Activated gamma-delta T cell treated with anti-CD3 and anti-CD28 coated beads, Interleukin-2, amount 50 U/mL, for 16 hours (primary cell): ENCODE data around the gene RAB21.

Source experiments
- DNase-seq: peaks from one replicate; pipeline ENCODE4 v3.0.0-alpha.2; 2020; ENCODE audit warnings: low read depth

Gene RAB21, protein sequence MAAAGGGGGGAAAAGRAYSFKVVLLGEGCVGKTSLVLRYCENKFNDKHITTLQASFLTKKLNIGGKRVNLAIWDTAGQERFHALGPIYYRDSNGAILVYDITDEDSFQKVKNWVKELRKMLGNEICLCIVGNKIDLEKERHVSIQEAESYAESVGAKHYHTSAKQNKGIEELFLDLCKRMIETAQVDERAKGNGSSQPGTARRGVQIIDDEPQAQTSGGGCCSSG

DNA sequence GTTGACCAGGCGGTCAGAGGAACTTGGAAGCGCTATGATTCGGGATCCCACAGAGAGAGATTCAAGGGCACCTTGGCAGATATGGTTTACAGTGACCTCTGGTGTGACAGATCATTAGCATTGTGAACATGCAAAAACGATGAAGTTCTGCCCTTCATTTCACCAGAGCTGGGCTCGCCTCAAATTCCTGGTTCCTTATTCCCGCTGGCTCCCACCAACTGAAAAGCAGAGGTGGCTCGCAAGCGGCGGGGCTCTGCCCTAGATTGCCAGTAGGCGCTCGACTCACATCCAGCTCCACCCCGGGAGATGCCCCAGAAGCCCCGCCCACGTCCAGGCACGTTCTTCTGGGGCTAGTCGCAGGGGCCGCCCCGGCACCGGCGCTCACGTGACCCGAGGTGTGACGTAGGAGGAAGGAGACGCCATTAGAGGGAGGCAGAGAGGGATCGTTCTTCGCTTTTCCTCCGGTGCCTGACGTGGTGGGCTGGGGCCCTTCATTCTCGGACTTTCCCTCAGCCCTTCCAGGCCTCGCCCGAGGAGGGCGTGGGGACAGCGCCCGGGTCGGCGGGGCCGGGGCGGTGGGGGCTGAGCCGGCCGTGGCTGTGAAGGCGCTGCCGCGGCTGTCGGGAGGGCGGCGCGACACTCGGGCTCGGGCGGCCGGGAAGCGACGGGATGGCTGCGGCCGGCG is at the start of gene RAB21:
Gene RAB21, plus strand, starts transcription at position 403 of the 685 bp plus-strand sequence. Its CDS starts 267 bp downstream, at position 670.
- DNase-seq: peak; percentile 98

DNA sequence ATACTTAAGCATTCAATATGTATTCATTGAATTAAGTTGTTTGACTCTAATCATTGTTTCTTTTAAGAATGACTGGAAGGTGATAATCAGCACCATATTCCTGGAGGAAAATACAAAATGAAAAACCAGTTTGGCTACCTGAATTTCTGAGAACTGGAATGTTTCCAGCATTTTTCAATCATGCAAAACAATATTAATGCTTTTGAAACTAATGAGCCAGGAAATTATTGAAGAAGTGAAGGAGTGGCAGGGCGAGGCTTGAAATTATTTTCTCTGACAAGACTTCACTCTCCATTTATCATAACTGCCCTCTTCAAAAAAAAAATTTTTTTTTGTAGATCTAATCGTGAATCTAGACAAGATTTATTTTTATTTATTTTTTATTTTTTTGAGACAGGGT is 49.7 kb upstream of the RAB21 start:
- no peak for DNase-seq

DNA sequence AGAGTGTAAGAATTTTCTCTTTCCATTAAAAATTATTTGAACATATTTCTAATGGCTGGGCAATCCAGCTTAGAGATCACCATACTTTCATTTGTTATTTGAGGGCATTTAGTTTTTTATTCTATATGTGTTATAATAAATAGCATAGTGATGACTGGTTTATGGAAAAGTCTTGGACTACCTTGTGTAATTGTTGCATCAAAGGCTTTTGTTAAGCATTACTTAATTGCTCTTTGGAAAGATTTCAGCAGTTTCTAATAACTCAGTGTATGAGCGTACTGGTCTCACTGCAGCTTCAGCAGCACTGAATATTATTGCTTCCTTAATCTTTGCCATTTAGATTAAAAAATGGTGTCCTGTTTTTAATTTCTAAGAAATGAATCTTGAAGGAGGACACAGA is 46.0 kb upstream of the RAB21 start:
- DNase-seq: no peak

DNA sequence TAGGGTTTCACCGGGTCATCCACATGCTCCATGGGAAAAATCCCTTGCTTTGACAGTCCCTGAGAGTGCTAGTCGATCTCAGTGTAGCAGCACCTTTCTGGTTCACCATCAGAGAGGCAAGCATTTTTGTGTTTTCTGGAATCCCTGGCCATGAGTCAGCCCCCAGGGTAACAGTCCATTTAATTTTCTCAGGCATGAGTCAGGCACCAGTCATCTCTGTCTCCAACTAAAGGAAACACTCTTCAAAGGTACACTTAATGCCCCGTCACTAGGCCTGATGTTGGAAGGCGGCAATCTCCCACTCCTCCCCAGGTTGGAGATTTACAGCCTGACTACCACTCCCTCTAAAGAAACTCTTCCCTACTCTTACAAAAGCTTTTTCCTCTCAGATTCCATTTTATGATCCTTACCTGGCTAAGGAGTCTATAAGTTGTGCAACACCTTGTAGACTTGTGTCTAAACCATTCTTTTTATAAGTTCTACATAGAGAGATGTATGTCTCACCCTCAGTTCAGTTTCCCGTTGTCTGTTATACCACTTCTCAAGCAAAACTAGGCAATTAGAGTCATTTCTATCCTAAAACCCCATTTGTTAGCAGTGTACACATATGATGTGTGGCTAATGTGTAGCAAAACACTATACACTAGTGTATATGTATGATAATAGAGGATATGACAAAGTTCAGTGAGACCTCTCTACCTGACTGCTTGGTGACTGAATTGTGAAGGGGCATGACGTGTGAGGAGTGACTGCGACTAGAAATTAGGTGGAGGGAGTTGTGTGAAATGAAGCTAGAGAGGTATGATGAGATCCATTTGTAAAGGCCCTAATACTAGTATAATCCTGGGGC is 44.2 kb upstream of the RAB21 start:
- DNase-seq: no peak

DNA sequence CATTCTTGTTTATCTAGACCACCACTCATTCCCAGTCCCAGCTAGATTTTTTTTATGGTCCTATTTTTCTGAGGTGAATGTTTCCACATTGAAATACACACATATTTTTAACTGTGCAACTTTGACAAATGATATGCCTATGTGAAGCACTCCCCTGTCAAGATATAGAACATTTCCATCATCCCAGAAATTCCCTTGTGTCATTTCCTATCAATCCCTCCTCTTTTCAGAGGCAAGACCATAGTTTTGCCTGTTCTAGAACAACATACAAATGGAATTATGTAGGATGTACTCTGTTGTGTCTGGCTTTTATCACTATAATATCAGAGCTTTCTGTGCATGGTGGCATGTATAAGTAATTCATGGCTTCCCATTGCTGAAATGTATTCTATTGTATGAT is 36.1 kb upstream of the RAB21 start:
- no peak for DNase-seq

DNA sequence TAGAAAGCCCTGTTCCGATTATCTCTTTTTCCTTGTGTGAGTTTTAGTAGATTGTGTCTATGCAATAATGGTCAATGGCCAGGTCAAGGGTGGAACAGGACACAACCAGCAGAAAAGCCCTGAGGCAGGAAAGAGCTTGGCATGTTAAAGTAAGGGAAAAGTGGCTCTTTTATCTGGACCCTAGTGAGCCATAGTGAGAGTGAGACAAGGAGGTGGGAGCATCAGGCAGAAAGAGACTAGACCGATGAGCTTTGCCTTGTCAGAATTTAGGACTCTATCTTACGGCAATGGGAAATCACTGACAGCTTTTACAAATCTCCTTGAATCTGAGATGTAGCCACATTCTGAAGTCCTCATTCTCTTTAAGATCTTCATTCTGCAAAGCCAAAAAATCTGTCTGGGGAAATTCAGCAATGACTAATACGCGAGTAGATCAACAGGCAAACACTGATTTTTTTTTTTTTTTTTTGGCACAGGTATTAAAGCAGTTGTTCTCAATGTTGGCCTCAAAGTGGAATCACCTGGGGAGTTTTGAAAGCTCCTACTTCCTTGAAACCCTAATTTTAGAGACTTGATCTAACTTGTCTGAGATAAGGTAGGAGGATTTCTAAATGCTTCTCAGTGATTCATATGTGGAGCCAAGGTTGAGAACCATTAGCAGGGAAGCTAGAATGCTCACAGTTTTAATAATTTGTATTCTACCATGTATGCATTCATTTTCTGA is 34.9 kb upstream of the RAB21 start:
- no peak for DNase-seq

DNA sequence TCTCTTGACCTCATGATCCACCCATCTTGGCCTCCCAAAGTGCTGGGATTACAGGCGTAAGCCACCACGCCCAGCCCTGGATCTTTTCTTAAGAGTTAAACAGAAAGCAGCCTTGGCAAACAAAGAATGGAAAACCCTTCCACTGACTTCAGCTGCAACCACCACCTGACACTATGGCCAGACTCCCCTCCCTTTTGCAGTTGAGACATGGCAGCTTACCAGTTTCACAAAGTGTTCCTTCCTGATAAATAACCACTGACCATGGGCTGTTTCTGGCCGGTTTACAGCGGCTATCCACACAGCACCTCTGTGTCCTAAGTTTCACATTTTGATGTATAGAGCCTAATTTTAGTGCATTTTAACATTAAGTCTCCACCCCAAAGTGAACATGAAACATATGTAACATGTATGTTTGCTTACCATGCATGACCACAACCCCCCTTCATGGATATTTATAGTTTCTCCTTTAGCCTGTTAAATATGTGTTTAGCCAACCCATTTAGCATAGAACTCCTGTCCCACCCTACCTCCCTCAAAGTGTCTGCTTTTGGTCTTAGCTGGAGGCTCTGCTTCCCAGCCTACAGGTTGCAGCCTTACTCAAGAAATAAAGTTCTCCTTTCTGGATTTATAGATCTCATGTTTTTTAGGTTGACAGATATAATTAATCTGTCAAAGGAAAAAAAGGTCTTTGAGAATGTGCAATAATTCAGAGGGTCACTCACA is 32.7 kb upstream of the RAB21 start:
- no peak for DNase-seq

DNA sequence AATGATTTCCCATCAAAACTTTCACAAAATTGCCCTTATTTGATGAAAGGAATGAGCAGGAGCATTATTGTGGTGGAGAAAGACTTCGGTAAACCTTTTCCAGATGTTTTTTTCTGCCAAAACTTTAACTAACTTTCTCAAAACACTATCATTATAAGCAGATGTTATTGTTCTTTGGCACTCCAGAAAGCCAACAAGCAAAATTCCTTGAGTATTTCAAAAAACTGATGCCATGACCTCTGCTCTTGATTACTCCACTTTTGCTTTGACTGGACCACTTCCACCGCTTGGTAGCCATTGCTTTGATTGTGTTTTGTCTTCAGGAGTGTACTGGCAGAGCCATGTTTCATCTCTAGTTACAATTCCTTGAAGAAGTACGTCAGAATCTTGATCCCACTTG is 29.7 kb upstream of the RAB21 start:
- DNase-seq: no peak

DNA sequence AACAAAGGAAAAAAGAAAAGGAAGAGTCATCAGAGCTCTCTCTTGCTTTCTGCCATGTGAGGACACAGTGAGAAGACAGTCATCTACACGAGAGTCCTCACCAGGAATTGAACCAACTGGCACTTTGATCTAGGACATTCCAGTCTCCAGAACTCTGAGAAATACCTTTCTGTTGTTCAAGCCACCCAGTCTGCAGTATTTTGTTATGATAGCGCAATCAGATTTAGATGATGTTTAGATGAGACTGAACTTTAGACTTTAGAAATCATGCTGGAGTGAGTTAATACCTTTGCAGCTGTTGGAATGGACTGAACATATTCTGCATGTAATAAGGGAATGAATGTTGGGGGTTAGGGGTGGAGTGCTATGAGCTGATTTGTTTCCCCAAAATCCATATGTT is 28.1 kb upstream of the RAB21 start:
- DNase-seq: no peak

DNA sequence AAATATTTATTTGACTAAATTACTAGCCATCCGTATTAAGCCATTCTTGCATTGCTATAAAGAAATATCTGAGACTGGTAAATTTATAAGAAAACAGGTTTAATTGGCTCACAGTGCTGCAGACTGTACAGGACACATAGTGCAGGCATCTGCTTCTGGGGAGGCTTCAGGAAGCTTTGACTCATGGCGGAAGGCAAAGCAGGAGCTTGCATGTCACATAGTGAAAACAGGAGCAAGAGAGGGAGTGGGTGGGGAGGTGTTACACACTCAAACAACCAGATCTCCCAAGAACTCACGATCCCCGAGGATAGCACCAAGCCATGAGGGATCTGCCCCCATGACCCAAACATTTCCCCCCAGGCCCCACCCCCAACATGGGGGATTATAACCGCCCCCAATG is 26.7 kb upstream of the RAB21 start:
- DNase-seq: no peak

DNA sequence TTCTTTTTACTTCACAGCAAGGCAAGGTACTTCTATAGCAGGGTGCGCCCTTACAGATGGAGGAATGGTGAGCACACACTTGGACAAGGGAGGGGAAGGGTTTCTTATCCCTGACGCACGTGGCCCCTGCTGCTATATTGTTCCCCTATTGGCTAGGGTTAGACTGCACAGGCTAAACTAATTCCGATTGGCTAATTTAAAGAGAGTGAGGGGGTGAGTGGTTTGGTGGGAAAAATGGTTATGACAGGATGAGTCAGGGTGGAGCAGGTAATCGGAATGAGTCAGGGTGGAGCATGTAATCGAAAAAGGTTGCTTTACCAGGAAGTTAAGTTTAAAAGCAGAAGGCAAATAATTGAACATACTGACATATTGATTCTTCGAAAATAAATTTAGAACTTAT is 23.7 kb upstream of the RAB21 start:
- no peak for DNase-seq

DNA sequence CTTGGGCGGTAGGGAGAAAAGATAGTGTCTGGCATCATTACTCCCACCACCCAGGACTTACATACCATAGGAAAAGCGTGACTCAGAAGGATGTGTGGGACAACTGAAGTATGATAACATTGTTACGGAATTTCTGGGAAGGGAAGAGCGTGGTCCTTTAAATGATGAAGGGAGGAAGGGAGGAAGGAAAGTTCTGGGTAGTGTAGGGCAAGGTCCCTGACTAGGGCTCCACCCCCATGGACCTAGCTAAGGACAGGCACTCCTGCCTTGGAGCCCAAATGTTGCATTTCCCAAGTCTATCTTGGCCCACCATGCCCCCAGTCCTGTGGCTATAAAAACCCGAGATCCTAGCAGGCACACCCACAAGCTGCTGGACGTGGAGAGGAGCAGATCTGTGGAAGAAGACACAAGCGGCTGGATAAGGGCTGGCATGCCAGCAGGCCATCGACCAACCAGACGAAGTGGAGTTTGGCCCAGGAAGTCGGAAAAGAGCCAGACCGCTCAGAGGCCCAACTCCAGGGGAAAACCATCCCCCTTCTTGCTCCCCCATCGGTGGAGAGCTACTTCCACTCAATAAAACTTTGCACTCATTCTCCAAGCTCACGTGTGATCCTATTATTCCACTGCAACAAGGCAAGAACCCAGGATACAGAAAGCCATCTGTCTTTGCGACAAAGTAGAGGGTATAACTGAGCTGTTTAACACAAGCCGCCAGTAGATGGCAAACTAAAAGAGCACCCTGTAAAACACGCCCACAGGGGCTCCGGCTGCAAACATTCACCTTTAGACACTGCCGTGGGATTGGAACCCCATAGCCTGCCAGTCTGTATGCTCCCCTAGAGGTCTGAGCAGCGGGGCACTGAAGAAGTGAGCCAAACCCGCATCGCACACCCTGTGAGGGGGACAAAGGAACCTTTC is 23.0 kb upstream of the RAB21 start:
- DNase-seq: no peak

DNA sequence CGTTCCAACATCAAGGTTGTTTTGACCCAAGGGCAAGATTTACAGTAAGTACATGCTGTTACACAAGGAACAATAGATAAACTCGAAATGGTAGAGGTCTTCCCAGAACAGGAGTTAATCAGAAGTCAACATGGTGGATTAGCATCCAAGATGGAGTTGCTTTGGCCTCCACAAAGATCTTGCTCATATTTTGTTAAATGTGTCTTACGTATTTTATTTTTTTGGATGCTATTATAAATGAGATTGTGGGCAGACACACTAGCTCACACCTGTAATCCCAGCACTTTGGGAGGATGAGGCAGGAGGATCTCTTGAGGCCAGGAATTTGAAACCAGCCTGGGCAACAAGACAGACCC is 22.3 kb upstream of the RAB21 start:
- DNase-seq: no peak

DNA sequence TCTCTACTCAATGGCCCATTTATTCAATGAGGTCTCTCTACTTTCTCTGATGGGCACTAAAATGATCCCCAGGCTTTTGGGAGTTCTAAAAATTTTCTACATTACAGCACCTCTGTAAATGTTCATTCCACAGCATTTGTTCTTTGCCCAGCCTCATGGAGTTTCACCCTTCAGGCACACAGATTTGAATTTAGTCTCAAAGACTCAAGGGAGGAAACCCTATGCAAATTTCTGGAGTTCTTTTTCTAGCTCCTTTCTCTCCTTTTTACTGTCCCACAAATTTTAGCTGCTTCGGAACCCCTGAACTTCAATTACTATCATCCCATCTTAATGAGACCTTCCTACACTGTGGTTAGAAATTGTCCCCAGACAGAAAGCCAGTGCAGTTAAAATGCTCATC is 17.5 kb upstream of the RAB21 start:
- no peak for DNase-seq

DNA sequence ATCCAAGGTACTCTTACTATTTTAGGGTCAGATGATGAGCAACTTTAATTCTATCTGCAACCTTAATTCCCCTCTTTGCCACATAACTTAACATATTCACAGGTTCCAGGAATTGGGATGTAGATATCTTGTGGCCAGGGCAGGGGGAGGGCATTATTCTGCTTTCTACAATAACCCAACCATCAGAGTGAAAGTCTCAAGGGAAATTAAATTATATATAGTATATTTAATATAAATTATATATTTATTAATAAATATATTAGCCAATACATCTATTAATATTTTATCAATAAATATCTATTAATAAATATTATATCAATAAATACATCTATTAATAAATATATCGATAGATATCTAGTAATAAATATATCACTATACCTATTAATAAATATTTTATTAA is 11.7 kb upstream of the RAB21 start:
- DNase-seq: no peak

DNA sequence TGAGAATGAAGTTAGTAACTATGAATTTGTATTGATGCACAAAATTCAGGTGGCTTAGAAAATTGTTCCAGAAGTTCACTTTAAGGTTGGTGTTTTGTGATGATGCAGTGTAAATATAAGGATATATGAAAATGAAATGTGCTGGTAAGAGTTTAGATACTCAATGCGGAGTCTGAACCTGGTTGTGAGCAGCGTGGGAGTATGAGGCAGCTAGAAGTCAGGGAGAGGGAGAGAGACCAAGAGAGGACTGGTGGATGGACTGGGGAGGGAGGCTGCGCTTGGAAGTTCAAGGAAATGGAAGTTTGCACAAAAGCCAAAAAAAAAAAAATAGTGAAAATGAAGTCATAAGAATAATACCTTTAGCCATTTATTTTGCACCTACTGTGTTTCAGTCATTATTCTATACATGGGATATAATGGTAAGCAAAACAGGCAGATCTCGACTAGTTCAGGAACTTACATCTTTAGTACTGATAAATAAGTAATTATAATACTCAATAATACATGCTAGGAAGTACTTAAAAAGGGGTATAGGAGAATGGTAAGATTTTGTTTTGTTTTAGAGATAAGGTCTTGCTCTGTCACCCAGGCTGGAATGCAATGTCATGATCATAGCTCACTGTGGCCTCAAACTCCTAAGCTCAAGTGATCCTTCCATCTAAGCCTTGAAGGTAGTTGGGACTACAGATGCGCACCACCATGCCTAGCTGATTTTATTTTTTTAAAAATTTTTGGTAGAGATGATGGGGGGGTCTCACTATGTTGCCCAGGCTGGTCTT is 10.0 kb upstream of the RAB21 start:
- no peak for DNase-seq

DNA sequence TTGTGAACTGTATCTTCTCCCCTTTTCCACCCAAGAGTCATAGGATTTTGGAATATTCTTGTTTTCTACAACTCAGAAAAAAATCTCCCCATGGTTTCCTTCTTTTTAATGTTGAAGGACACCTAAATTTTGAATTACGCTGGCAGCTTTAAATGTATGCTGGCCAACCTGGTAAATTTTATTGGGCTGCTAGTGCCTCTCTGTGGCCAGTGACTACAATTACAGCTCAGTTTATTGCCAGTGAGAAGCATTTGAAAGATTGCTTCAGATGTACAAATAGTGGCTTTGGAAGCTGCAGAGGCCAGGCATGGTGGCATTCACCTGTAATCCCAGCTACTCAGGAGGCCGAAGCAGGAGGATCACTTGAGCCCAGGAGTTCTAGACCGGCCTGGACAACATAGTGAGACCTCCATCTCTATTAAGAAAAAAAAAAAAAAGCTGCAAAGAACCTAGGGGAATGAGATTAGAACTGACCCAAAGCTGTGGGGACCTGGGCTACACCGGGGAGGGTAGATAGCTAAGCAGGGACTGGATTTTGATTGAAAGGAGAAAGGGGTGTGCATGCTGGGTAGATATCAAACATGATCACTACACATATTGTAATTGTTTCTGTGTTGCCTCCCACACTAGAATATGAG is 7.6 kb upstream of the RAB21 start:
- DNase-seq: peak; percentile 23

DNA sequence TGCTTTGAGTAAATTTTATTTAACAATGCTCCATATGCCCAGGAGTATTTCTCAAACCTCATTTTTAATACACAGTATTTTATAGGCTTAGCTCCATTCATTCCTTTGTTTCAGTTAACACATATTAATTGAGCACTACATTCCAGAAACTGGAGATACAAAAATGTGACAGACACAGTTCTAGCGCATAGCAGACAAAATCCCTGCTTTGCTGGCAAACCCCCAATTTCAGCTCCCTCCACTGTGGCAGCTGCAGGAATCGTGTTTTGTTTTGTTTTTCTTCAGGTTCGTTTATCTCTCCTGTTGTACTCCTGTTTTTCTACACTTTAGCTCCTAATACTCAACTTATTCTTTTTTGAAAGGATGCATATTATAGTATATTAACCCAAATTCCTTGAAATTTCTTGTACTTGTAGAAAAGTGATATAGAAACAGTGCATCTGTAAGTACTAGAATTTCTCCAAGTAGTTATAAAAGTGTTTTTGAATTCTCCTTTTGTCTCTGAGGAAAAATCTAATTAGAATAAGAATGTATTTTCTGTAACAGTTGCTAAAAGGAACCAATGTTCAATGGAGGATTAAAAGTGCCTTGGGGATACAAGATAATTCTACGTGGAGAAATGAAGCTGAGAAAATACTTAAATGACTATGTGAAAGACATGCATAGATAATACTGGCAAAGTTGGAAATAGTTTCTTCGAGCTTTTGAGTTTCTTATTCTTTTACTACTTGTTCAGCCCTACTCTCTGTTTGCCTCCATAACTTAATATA is 6.4 kb upstream of the RAB21 start:
- no peak for DNase-seq

DNA sequence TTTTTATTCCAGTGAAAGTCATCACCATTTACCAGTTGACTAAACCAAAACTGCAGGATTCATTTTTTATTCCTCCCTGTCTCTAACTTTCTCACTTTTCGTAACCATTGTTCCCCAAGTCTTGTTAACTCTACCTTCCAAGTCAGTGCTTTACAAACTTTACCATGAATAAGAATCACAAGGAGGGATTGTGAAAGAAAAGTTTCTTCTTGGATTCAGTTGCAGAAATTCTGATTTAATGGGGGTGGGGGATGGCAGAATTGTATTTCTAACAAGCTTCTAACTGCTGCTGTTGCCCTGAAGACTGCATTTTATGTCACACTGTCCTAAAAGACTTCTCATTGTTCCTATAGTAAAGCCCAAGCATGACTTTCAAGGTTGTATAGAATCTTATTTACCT is 5.0 kb upstream of the RAB21 start:
- DNase-seq: no peak
